GM18526 (cell line): ENCODE measurements around the gene SNAPC4.

Source experiments
- POLR2A ChIP-seq: IDR thresholded peaks from 3 replicates; pipeline ENCODE4 v1.6.1; 2011; ENCODE audit not compliant: insufficient read length; ENCODE audit errors: extremely low read depth

SNAPC4 gene

GRCh38 chr9:136424750-136425362, 24.9 kb upstream of the SNAPC4 start:
- no peak for TF ChIP-seq POLR2A

GRCh38 chr9:136423432-136424146, 23.6 kb upstream of the SNAPC4 start:
- TF ChIP-seq POLR2A: no peak

GRCh38 chr9:136422876-136423275, 22.9 kb upstream of the SNAPC4 start:
- TF ChIP-seq POLR2A: no peak

GRCh38 chr9:136421791-136422190, 21.8 kb upstream of the SNAPC4 start:
- TF ChIP-seq POLR2A: no peak

GRCh38 chr9:136419092-136419420, 19.1 kb upstream of the SNAPC4 start:
- TF ChIP-seq POLR2A: no peak

- TF ChIP-seq POLR2A: no peak
These were observed 18.5 kb upstream of the SNAPC4 start for GRCh38 chr9:136418182-136419091.

GRCh38 chr9:136416914-136417313, 16.9 kb upstream of the SNAPC4 start:
- no peak for TF ChIP-seq POLR2A

- TF ChIP-seq POLR2A: no peak
These were observed 16.5 kb upstream of the SNAPC4 start for GRCh38 chr9:136416427-136416826.

- TF ChIP-seq POLR2A: no peak
These were observed 13.0 kb upstream of the SNAPC4 start for GRCh38 chr9:136412962-136413361.

GRCh38 chr9:136411378-136411777, 11.4 kb upstream of the SNAPC4 start:
- TF ChIP-seq POLR2A: no peak

GRCh38 chr9:136410500-136411287, 10.7 kb upstream of the SNAPC4 start, which contains the start of the genes ENTR1 and PMPCA:
TSS of gene ENTR1 (minus strand) at chr9:136410614. CDS start at chr9:136410397, 217 bp downstream.
TSS of gene PMPCA (plus strand) at chr9:136410658. CDS start at chr9:136410669, 11 bp downstream.
- TF ChIP-seq POLR2A: peak; percentile 94

- TF ChIP-seq POLR2A: no peak
These were observed 9.8 kb upstream of the SNAPC4 start for GRCh38 chr9:136409557-136410455.

- no peak for TF ChIP-seq POLR2A
These were observed 7.9 kb upstream of the SNAPC4 start for GRCh38 chr9:136407911-136408310.

- no peak for TF ChIP-seq POLR2A
These were observed 5.5 kb upstream of the SNAPC4 start for GRCh38 chr9:136405481-136405880.
